HPDE6-E6E7 (cell line): Measurements from ENCODE around the gene TPK1.

Experiments used
- DNase-seq: peaks from one replicate; pipeline ENCODE4 v3.0.0; 2011; ENCODE audit warnings: missing footprints; ENCODE audit errors: extremely low spot score

TPK1 gene

GRCh38 chr7:144408121-144408520, 427.7 kb downstream of the TPK1 start:
- DNase-seq = no peak

GRCh38 chr7:144407266-144407931, 428.5 kb downstream of the TPK1 start:
- DNase-seq = peak; percentile 74

GRCh38 chr7:144404946-144405345, 430.9 kb downstream of the TPK1 start:
- DNase-seq = no peak

GRCh38 chr7:144403649-144404061, 432.2 kb downstream of the TPK1 start, which contains the start of gene NOBOX:
TSS of gene NOBOX (minus strand) at chr7:144403693.
- no peak for DNase-seq

GRCh38 chr7:144403102-144403501, 432.8 kb downstream of the TPK1 start:
- DNase-seq = no peak
